GM12878 (cell line): ENCODE measurements around the gene WDTC1.

Source experiments
- CEBPB ChIP-seq, 2 experiments: fragments of 150-350 bp in 1 of 2; IDR thresholded peaks; 2 replicates each; pipeline ENCODE4 v1.6.1; 2012 to 2014; ENCODE audit warnings: low read depth in 2 of 2, low read length in 2 of 2, borderline replicate concordance in 1 of 2, inconsistent platforms in 1 of 2
- ELK1 ChIP-seq: IDR thresholded peaks from 2 replicates; pipeline ENCODE4 v1.6.1; 2012; ENCODE audit warnings: low read depth, low read length, improper control_type of control experiment
- JUND ChIP-seq: IDR thresholded peaks from 2 replicates; pipeline ENCODE4 v1.6.1; 2012; ENCODE audit warnings: low read depth, mild to moderate bottlenecking, low read length, improper control_type of control experiment, moderate library complexity
- PBX3 ChIP-seq: IDR thresholded peaks from 2 replicates; pipeline ENCODE4 v1.6.1; 2011; ENCODE audit warnings: mild to moderate bottlenecking, low read depth, low read length, moderate library complexity; ENCODE audit not compliant: insufficient replicate concordance
- POLR2A ChIP-seq: IDR thresholded peaks from 2 replicates; pipeline ENCODE4 v1.6.1; 2011; ENCODE audit warnings: low read depth, mild to moderate bottlenecking, low read length

GRCh38 chr1:27203946-27204345 lies 30.5 kb upstream of the WDTC1 start:
- TF ChIP-seq PBX3, result no peak
- TF ChIP-seq ELK1, result no peak
- TF ChIP-seq POLR2A, result no peak
- no peak for TF ChIP-seq CEBPB (IDR thresholded peaks at IDR 0.05; ENCODE audit: borderline replicate concordance in 1 of 2, low read depth in 2 of 2, low read length in 2 of 2)
- TF ChIP-seq JUND, result no peak
